MM.1S (cell line): Measurements from ENCODE around the gene NFYB.

Experiments
- CTCF ChIP-seq: fragments of 300-600 bp; sonication (generic); IDR thresholded peaks from 2 replicates; pipeline ENCODE4 v1.5.1; 2016; ENCODE audit warnings: antibody characterized with exemption, low read length, mixed read lengths
- EZH2phosphoT487 ChIP-seq: fragments of 300-600 bp; sonication (generic); IDR thresholded peaks from 2 replicates; pipeline ENCODE4 v1.6.1; 2018; ENCODE audit warnings: antibody characterized with exemption, low read length

GRCh38 chr12:104183443-104183842 lies 45.4 kb upstream of the NFYB start:
- TF ChIP-seq CTCF (no peak), EZH2phosphoT487 (no peak)
